ENCODE results near the gene PCK1.

- TF ChIP-seq POLR2A (IDR thresholded peaks at IDR 0.05) = no peak
- TF ChIP-seq EP300 (IDR thresholded peaks at IDR 0.05) = no peak
Measured at GRCh38 chr20:57587989-57588377, 27.1 kb downstream of the PCK1 start.

All from tibial nerve (tissue), 3 donors.